Measurements from ENCODE around the gene UCP2.
"Not testable (repeated sequence)": the region's sequence is repeated elsewhere in the genome, so short reads cannot be mapped to it uniquely, and the experiment has no call there.

Gene UCP2

DNA sequence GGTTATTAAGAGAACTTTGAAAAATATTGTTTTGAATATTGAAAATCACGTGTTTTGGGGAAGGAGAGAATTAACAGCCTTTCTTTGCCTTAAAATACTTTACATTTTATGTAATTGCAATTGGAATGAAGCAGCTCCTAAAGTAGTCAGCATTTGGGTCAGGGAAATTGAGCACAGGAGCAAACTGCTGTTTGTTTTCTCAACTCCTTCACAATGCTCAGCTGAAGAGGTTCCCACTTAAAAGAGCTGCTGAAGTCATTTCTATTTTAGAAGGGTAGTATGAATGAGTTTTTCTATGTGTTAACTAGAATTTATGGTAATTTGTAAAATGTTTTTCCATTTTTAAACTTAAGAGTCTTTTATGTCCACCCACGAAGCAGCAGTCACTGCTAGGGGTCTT is 8.1 kb upstream of the UCP2 start:
- no peak for DNase-seq

DNA sequence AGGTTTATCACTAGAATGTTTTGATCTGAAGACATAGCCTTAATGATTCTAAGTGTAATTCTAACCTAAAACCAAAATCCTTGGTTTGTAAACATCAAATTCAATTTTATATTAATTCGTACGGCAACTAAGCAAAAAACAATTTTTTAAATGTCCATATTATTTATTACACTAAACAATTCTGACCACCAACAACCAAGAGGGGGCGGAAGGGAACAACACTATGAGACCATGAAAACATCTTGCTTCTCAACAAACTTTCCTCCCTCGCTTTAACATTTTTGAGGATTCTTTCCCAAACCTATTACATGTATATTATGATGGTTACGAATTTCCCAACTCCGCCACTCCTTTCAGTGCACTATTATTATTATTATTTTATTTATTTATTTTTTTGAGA is 6.5 kb upstream of the UCP2 start:
- DNase-seq: peak; percentile 13 to 34

DNA sequence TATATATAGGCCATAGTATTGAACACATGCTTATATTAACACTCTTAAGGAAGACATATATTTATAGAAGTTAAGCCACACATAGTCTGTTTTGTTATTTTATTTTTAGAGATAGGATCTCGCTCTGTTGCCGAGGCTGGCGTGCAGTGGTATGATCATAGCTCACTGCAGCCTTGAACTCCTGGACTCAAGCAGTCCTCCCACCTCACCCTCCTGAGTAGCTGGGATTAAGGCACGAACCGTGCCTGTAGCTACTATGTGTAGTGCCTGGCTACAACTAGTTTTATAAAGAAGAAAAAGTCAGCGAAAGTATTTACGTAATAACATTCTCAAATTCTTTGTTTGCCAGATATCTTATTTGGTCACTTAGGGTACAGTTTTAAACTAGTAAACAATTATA is 5.6 kb upstream of the UCP2 start:
- no peak for DNase-seq

DNA sequence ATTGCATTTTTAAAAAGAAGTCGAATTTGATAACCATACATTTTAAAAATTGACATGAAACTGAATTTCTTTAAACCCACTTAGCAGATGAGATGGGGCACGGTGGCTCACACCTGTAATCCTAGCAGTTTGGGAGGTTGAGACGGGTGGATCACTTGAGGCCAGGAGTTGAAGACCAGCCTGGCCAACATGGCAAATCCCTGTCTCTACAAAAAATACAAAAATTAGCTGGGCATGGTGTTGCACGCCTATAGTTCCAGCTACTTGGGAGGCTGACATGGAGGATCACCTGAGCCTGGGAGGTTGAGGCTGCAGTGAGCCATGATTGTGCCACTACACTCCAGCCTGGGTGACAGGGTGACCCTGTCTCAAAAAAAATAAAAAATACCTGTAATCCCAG is 3.0 kb upstream of the UCP2 start:
- not testable (repeated sequence) for DNase-seq

- peak in 1 of 2 donors; percentile 16 for DNase-seq
Observed at GRCh38 chr11:73983741-73984538, 1.3 kb upstream of the UCP2 start.

GRCh38 chr11:73982990-73983740 is 522 bp upstream of the UCP2 start:
- DNase-seq: peak; percentile 90 to 96

GRCh38 chr11:73981051-73981805 is 1.4 kb downstream of the UCP2 start:
- no peak for DNase-seq

DNA sequence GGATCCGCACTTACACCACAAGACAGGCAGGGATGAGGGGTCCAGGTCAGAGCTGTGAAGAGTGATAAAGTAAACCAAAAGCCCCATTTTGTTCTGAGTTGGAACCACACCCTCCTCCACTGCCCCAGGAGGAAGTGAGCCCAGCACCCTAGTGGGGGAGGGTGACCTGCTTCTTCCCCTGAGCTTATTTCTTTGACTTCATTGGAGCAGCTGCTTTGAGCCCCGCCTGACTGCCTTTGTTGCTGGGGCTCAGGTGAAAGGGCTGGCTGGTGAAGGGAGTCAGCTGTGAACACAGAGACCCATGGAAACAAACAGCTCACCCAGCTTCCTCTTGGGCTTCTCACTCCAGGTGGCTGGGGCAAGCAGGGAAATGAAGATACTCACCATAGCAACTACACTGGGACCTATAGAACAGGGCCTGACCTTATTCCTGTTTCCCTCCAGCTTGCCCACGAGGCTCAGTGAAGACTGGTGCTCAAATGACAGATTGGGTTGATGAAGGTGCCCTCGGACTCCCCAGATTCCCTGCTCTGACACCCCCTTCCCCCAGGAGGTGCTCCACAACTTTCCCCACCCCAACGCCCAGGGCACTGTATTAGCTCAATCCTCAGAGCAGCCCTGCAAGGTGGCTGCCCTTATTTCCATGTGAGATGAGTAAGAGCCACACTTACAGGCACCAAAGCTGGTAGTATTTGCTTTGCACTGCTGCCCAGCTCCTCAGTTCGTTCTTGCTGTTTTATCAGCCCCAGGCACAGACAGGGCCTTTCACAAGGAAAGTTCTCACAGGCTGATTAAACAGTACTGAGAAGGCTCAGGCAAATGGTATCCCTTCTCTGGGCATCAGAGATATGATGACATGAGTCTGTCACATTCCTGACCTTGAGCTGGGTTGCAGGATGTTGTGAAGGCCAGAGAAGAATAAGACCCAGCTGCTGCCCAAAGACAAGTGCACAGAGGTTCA is 2.4 kb downstream of the UCP2 start:
- peak; percentile 45 to 56 for DNase-seq

DNA sequence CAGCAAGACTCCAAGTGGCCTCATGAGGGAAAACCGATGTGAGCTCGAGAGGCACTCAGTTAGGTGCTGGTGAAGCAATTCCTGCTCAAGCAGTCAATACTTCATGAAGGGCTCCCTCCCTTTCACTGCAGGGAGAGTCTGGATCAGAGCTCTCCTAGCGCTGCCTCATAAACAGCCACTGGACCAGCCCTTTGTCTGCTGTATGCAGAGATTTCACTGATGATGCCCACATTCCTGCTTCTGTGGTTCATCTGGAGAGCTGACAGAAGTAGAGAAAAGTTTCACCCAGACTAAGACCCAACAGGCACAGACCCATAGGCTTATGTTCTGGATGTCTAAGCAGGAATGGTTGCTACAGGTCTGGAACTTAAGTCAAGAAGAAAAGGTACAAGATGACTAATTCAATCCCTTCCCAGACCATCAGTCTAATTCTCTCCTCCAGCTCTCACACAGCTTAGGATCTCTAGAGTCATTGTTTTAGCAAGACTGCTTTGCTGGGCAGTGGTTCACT is 4.0 kb downstream of the UCP2 start:
- no peak for DNase-seq

GRCh38 chr11:73977856-73978519 is 4.7 kb downstream of the UCP2 start:
- DNase-seq: no peak

- no peak for DNase-seq
Observed at GRCh38 chr11:73976451-73977151, 6.0 kb downstream of the UCP2 start.

- DNase-seq: no peak
Observed at GRCh38 chr11:73975479-73975757, 7.2 kb downstream of the UCP2 start.

DNA sequence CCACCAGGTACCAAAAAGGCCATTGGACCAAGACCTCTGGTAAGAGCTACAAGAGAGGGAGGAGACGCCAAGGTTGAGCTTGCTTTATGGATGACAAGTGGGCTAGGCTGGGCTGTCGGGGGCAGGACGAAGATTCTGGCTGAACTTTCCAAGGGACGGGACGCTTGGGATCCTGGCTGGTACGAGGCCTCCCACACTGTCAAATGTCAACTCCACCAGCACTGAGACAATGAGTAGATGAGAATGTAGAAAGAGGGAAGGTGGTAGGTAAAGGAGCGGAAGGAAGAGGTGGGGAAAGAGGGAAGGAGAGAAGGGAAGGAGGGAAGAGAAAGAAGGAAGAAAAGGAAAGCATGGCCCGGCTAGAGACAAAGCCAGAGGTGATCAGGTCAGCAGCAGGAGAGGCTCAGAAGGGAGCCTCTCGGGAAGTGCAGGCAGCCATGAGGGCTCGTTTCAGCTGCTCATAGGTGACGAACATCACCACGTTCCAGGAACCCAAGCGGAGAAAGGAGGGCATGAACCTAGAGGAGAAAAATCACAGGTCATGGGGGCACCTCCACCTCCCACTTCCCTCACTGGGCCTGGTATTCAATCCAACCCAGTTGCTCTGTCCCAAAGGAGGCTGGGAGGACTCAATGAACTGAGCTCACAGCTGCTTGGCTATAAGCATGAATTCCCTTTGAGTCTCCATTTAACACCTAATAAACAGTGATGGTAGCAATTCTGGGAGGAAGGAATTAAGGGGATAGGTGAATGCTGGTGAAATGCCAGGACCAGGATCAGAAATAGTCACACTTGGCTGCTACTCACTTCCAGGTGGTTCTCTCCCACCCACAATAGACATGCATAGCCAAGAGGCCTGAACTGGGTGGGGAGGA is 7.8 kb downstream of the UCP2 start:
- DNase-seq: no peak

- no peak for DNase-seq
Observed at GRCh38 chr11:73972620-73973449, 9.8 kb downstream of the UCP2 start.

- DNase-seq: no peak
Observed at GRCh38 chr11:73972187-73972586, 10.5 kb downstream of the UCP2 start.

DNA sequence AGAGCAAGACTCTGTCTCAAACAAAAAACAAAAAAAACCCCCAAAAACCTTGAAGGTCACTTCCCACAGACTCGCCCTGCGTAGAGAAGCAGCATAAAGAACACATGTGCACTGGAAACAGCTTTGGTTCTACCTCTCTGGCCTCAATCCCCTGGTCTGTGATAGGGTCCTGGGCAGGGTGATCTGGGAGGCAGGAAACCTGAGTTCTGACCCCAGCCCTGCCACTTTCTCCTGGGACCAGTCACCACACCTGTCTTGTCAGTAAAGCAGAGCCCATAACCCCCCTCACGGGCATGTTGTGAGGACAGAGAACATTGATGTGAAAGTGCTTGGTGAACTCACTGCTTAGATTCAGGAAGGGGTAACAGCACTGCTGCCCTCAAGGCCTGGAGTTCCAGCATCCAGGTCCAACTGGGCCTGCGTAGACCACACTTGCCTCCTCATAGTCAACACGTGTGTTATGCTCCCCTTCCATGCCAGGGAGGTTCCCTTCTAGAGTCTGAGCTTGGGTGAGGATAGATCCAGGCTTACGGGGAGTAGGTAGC is 11.4 kb downstream of the UCP2 start:
- no peak for DNase-seq

DNA sequence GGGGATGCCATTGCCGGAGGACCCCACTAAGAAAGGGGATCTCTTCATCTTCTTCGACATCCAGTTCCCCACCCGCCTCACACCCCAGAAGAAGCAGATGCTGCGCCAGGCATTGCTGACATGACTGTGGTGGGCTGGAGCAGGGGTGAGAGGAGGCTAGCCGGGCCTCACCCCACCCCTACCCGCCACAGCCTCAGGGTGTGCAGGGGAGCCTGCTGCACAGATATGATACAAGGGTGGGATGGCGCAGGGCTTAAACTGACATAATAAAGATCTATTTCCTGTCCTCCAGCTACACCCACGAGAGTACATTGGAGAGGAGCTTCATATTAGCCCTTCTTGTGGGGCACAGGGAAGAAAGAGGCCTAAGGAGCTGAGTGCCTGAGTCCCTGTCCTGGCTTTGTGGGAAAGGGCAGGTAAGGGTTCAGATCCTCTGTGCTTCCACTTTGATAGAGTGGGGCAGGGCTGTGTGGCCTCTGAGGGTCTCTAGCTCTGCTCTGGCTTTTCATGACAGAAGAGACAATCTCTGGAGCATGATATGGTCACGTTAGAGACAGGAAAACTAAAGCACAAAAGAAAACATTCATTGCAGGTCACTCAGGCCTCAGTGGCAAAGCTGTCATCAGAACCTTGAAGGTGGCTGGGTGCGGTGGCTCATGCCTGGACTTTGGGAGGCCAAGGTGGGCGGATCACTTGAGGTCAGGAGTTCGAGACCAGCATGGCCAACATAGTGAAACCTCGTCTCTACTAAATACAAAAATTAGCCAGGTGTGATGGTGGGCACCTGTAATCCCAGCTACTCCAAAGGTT is 12.4 kb downstream of the UCP2 start:
- DNase-seq: no peak

- no peak for DNase-seq
Observed at GRCh38 chr11:73969091-73969490, 13.6 kb downstream of the UCP2 start.

All from inflammatory macrophage treated with lipopolysaccharide for 1 hour (primary cell).